ENCODE results near the gene UBE2J1.

DNA sequence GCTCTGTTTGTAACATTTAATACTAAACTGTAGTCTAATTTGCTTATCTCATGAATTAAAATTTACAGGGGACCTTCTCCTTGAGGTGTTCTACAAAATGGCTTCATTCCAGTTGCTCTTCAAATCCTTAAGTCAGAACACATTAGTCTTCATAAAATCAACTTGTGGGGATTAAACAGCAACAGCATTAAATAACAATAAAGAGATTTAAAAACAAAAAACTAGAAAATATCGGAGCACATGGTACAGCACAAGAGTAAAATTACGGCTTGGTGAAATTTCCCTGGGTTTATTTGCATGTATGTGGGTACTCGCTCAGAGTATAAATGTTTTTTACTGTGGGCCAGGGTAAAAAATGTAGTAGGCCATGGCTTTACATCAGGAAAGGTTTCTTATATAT, 47.5 kb upstream of the UBE2J1 start:
- TF ChIP-seq, protein P1, sequence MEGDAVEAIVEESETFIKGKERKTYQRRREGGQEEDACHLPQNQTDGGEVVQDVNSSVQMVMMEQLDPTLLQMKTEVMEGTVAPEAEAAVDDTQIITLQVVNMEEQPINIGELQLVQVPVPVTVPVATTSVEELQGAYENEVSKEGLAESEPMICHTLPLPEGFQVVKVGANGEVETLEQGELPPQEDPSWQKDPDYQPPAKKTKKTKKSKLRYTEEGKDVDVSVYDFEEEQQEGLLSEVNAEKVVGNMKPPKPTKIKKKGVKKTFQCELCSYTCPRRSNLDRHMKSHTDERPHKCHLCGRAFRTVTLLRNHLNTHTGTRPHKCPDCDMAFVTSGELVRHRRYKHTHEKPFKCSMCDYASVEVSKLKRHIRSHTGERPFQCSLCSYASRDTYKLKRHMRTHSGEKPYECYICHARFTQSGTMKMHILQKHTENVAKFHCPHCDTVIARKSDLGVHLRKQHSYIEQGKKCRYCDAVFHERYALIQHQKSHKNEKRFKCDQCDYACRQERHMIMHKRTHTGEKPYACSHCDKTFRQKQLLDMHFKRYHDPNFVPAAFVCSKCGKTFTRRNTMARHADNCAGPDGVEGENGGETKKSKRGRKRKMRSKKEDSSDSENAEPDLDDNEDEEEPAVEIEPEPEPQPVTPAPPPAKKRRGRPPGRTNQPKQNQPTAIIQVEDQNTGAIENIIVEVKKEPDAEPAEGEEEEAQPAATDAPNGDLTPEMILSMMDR (IDR thresholded peaks at IDR 0.05), result no peak
- no peak for TF ChIP-seq POLR2A (IDR thresholded peaks at IDR 0.05)

Data from tibial nerve (tissue), 3 donors.